Stimulated activated CD4-positive, alpha-beta T cell treated with anti-CD3 and anti-CD28 coated beads, Interleukin-4, amount 100 ng/mL, for 1 hour (primary cell): Measurements from ENCODE around the gene COL4A1.

Experiments
- DNase-seq: peaks from one replicate; pipeline ENCODE4 v3.0.0-alpha.2; 2020

The COL4A1 gene

GRCh38 chr13:110308656-110309359 lies 1.9 kb upstream of the COL4A1 start:
- no peak for DNase-seq

- no peak for DNase-seq
Measured at GRCh38 chr13:110307767-110308655, 1.1 kb upstream of the COL4A1 start.

- DNase-seq = no peak
Measured at GRCh38 chr13:110306340-110306959, 507 bp downstream of the COL4A1 start.

GRCh38 chr13:110305949-110306339 lies 1.0 kb downstream of the COL4A1 start:
- DNase-seq = no peak

DNA sequence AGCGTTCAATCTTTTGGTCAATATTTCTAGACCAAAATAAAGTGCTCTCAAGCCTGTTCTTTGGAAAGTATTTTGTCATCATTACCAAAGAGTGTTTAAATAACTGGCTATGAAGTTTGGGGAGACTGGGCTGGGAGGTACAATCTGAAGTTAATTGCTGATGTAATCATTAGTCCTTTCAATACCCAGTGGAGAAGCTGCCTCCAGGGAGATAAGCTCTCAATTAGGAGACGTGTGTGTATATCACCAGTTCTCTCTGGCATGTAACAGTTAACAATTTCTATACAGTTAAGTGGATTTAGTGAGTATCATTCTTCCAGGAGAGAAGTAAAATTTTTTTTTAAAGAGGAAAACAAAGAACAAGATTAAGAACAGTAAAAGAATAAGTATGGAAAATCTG lies 1.4 kb downstream of the COL4A1 start:
- DNase-seq = no peak

DNA sequence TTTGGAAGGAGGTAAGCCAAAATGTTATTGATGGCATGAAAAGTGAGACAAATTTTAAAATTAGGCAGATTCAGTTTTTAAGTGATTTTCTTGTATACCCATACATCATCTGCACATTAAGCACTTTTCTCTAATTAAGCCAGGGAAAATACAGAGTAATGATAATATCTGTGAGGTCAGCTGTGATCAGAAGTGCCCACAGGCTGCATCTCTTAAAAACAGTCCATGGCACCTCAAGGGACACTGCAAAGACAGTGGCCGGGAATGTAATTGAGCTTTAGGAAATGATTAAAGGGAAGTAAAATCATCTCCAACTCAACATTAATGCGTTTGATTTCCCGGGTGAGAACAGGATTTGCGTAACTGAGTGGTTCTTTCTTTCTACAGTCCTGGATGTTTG lies 2.0 kb downstream of the COL4A1 start:
- DNase-seq = no peak

- no peak for DNase-seq
Measured at GRCh38 chr13:110304256-110304655, 2.7 kb downstream of the COL4A1 start.

- no peak for DNase-seq
Measured at GRCh38 chr13:110303644-110304043, 3.3 kb downstream of the COL4A1 start.

DNA sequence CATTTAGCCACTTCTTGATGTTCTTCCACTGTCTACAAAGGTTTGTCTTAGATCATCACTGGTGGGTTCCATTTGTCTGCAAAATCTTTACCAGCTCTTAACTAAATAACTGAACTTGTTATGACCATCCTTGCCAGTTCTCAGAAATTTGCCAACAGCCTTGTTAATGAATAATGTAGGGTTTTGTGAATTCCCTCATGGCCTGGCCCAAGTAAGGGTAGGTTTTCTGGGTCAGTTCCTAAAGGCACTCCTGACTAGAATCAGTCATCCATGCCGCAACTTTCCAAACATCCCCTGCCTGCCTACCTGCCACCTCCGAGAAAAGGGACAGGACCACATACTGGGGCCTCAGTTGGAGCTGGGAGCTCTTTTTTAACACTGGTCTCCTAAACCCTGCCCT lies 4.0 kb downstream of the COL4A1 start:
- no peak for DNase-seq

DNA sequence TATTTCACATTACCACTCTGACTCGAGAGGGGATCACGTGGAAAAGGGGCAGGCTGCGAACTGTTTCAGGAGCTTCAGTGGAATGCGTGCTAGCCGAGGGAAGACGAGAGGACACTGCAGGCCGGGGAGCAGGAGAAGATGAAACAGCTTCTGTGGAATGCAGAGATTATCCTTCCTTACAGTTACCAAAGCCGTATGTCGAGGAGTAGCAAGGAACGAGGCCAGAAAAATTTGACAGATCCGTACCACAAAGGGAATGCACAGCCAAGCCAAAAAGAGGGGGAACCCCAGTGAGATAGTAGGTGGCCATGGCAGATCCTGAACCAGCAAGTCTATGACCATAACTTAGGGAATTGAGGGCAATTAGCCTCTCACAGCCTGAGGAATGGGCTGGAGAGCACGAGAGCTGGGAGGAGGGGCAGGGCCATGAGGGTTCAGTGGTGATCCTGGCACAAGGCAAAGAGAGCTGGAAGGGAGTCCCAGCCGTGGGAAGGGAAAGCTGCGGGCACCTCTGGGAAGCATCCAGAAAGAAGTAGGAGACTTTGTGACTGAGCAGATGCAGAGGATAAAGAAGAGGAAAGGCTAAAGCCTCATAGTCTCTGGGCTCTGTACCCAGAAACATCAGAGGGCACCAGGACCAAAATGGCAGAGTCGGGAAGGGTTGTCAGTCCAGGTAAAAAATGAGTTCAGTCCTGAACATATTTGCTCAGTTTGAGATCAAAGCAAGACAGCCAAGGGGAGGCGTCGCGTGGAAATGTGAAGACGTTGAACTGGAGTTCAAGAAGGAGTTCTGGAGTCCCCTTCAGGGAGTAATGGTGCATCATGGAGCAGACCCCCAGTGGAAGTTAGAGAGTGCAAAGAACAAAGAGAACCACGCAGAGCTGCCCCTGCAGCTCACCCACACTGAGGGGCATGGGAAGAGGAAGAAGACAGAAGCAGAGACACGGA lies 5.1 kb downstream of the COL4A1 start:
- DNase-seq = no peak

- no peak for DNase-seq
Measured at GRCh38 chr13:110301083-110301482, 5.9 kb downstream of the COL4A1 start.

GRCh38 chr13:110300090-110300815 lies 6.7 kb downstream of the COL4A1 start:
- DNase-seq = no peak

DNA sequence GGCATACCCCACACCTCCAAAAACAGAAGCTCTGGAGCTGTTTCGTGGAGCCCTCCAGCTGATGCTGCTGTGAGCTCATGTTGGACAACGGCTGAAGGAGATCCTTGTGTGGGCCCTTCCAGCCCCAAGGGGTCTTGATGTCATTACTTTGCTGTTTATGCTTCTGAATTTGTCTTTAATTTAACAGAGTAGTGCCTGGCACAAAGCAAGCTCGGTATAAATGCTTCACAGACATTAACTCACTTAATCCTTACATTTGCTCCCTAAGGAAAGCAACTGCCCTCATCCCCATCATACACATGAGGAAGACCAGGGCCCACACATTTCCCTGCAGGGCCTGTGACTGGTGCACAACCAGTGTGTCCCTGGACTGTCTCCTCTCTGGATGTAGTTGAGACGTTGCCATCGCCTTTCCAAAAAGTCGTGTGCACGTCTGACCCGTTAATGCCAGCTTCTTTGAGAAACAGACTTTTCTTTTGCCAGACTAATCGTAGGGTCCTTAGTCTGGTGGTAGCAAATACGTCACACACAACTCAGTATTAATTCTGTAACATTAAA lies 7.6 kb downstream of the COL4A1 start:
- DNase-seq = no peak

GRCh38 chr13:110298505-110299282 lies 8.3 kb downstream of the COL4A1 start:
- DNase-seq = no peak

GRCh38 chr13:110297766-110298504 lies 9.0 kb downstream of the COL4A1 start:
- DNase-seq = no peak

DNA sequence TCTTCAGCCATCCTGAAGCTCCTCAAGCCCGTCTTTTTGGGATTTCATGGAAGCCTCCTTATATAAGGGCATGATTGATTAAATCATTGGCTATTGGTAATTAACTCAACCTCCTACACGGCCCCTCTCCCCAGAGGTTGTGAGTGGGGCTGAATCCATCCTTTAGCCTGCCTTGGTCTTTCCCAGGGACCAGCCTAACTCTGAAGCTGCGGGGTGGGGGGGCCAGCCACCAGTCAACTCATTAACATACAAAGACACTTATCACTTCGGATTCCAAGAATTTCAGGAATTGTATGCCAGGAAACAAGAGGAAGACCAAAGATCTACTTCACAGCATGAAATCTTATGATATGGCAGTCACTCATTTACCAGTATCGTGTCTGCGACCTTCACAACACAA lies 9.9 kb downstream of the COL4A1 start:
- DNase-seq = no peak

- no peak for DNase-seq
Measured at GRCh38 chr13:110294622-110295021, 12.3 kb downstream of the COL4A1 start.

GRCh38 chr13:110294146-110294545 lies 12.8 kb downstream of the COL4A1 start:
- DNase-seq = no peak

GRCh38 chr13:110293649-110294048 lies 13.3 kb downstream of the COL4A1 start:
- DNase-seq = no peak

DNA sequence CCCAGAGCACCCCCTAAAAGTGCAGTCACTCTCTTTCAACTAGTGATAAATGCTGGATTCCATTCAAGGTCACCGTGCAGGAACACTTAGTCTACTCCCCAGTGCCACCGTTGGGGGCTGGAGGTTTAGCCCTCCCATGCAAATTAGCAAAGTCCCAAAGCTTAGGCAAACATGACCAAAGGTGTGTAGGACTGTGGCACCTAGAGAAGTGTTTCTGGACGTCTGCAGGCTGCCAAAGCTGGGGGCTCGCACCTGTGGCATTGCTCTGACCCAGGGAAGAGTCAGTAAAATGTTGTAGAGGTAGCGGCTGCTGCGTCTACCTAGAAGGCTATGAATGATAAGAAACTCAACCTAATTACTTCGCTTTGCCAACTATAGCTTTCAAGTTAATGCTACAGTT lies 13.9 kb downstream of the COL4A1 start:
- DNase-seq = no peak
